HG02885 (cell line): ENCODE results near the gene STX18.
"Not testable (repeated sequence)": the region's sequence is repeated elsewhere in the genome, so short reads cannot be mapped to it uniquely, and the experiment has no call there.

Experiments used
- ATAC-seq: cut with Tn5 transposase; IDR thresholded peaks from one replicate; pipeline ENCODE4 v1.9.1; 2021; ENCODE audit warnings: mild to moderate bottlenecking; ENCODE audit not compliant: unreplicated experiment, poor library complexity

STX18 gene

DNA sequence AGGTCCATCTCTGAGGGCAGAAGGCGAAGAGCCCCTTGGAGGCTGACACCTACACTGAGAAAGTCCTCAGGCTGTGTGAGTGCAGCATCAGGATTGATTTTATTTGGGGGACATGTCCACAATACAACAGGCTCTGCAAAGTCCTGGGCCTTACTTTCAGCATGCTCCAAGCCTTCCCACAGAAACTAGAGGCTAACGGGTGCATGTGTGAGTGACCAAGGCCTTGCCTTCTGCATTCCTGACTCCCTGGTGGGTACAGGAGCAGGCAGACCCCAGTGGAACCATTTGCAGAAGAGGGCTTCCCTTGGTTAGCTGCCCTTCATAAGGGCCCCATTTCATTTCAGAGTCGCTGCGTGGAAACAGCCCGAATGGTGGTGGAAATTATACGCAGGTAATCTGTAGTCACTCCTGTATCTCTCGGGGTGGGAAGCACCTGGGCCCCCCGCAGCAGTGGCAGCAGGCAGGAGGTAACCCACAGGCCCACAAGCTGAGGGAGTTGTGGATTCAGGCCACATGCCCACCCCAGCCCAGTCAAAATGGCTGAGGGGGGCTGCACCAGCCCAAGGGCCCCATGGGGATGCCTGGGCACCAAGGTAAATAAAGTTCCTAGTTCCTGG, 117.2 kb downstream of the STX18 start:
- no peak for ATAC-seq

- no peak for ATAC-seq
These were observed 117.9 kb downstream of the STX18 start for GRCh38 chr4:4423706-4424498.

GRCh38 chr4:4422856-4423499, 118.9 kb downstream of the STX18 start:
- no peak for ATAC-seq

GRCh38 chr4:4422117-4422516, 119.7 kb downstream of the STX18 start:
- not testable (repeated sequence) for ATAC-seq

DNA sequence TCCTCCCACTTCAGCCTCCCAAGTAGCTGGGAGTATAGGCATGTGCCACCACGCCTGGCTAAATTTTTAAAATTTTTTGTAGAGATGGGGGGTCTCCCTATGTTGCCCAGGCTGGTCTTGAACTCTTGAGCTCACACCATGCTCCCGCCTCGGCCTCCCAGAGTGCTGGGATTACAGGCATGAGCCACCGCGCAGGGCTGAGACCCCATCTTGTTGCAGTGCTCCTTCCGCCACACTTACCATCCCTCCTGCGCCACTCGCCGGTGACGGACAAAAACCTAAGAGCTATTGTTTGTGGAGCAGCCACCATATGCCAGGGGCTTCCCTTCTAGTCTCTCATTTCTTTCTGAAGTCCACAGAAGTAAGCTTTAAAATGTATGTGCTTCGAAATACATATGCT, 120.5 kb downstream of the STX18 start:
- no peak for ATAC-seq

GRCh38 chr4:4420421-4420820, 121.4 kb downstream of the STX18 start:
- ATAC-seq, result no peak

- no peak for ATAC-seq
These were observed 122.0 kb downstream of the STX18 start for GRCh38 chr4:4419896-4420295.

DNA sequence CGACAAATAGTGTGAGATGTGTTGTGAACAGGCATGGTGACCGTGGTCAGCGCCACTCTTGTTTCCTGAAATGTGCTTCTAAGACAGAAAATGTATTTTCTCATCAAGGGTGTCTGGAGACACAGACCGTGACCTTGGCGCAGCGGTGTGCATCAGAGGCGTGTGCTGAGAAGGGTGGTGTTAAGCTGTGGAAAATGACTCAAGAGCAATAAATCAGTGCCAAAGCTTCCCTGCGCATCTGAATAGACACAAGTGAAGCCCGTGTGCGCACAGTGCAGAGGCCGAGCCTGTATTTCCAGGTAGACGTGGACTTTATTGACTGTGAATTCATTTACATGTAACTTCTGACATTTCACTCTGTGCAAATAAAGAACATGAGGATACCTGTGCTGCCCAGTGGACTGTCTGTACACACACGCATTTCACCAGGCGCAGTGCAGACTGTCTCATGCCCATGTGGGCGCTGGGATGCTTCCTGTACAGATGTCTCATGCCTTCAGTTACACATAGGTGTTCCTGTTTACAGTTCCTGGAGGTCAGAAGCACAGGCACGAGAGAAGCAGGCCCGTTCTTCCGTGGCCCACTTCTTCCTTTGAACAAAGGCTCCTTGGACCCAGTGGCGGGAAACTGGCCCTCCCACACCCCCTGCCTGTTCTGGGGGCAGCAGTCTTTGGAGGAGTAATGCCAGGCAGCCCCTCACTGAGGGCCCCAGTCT, 123.0 kb downstream of the STX18 start:
- no peak for ATAC-seq

- no peak for ATAC-seq
These were observed 124.0 kb downstream of the STX18 start for GRCh38 chr4:4417886-4418285.

- no peak for ATAC-seq
These were observed 124.9 kb downstream of the STX18 start for GRCh38 chr4:4416981-4417380.

GRCh38 chr4:4415806-4416805, 125.7 kb downstream of the STX18 start:
- ATAC-seq, result no peak

DNA sequence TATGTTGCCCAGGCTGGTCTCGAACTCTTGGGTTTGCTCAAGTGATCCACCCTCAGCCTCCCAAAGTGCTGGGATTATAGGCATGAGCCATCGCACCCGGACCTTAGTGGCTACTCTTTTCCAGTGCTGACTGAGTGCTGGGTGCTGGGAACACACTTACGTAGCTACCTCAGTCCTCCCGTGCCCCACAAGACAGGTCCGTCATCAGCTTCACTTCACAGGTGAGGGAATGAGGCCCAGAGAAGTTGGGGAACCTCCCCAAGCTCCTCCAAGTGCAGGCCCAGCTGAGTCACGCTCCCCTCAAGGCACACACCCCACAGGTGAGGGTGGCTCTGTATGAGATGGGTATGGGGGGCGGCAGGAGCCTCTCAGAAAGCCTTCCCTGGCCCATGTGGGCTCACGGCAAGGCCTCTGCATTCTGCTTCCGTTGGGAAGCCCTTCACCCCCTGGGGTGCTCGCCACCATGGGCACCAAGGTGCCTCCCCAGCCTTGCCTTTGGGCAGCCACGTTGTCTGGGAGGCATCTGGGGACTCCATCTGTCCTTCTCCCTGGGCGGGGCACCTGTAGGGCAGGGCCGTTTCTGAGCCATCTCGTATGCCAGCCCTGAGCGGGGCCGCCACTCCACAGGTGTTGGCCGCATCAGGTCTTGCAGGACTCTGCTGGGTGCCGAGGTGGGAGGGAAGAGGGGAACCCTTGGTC, 126.6 kb downstream of the STX18 start:
- no peak for ATAC-seq

GRCh38 chr4:4413806-4414205, 128.0 kb downstream of the STX18 start:
- ATAC-seq, result no peak

DNA sequence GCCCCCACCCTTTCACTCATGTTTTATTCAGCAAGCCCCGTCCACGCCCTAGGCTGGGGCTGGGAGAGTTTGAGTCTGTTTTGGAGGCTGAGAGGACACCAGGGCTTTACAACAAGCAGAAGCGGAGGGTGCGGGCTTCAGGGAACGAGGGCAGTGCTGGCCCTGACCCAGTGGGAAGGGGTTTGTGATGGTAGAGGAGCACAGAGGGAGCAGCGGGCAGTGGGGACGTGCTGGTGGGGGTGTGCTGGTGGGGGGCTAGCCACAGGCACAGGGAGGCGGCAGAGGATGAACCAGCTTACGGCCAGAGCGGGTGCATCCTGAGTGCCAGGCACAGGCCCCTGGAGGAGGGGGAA, 128.5 kb downstream of the STX18 start:
- ATAC-seq, result no peak

- no peak for ATAC-seq
These were observed 129.0 kb downstream of the STX18 start for GRCh38 chr4:4412641-4413372.

DNA sequence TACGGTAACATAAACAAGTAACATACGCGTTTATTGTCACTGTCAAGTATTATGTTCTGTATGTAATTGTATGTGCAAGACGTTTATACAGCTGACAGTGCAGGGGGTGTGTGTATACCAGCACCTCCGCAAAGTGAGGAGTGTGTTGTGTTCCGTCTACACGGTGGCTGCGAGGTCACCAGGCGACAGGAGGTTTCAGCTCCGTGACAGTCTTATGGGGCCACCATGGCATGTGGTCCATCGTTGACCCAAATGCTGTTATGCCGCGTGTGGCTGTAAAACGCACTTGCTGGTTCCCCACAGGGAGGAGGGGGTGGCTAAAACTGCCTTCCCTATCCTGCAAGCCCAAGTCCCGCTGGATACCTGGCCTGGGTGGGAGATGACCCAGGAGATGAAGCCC, 129.9 kb downstream of the STX18 start:
- no peak for ATAC-seq

- no peak for ATAC-seq
These were observed 131.6 kb downstream of the STX18 start for GRCh38 chr4:4410271-4410670.

GRCh38 chr4:4409416-4410115, 132.3 kb downstream of the STX18 start:
- ATAC-seq, result no peak
